GM12872 (cell line): ENCODE results near the gene PRKCH.

Source experiments
- CTCF ChIP-seq: IDR thresholded peaks from 3 replicates; pipeline ENCODE4 v1.5.1; 2011; ENCODE audit warnings: low read depth, mild to moderate bottlenecking, low read length, moderate library complexity; ENCODE audit not compliant: insufficient read depth

PRKCH gene

GRCh38 chr14:61345151-61345482, 23.7 kb downstream of the PRKCH start:
- TF ChIP-seq CTCF, result no peak

- no peak for TF ChIP-seq CTCF
These were observed 24.8 kb downstream of the PRKCH start for GRCh38 chr14:61346221-61346620.

- TF ChIP-seq CTCF, result no peak
These were observed 25.4 kb downstream of the PRKCH start for GRCh38 chr14:61346793-61347192.

GRCh38 chr14:61347826-61348443, 26.6 kb downstream of the PRKCH start:
- no peak for TF ChIP-seq CTCF

- no peak for TF ChIP-seq CTCF
These were observed 29.3 kb downstream of the PRKCH start for GRCh38 chr14:61350427-61351270.

GRCh38 chr14:61351477-61351876, 30.1 kb downstream of the PRKCH start:
- TF ChIP-seq CTCF, result no peak

- TF ChIP-seq CTCF, result no peak
These were observed 34.5 kb downstream of the PRKCH start for GRCh38 chr14:61355892-61356325.
